Muscle of leg (tissue), 11 donors: Measurements from ENCODE around the gene STRBP. TPM values are rescaled to one million over a fixed set of nuclear protein-coding genes. Genes with fewer than 3 reads are reported as not detected.

Source experiments
- DNase-seq: peaks from one replicate; pipeline ENCODE4 v3.0.0; 2013
- H3K27ac ChIP-seq: one replicate; pipeline ENCODE4 v1.5.1; 2013; ENCODE audit warnings: mild to moderate bottlenecking, low read length, control low read depth
- H3K27me3 ChIP-seq: one replicate; pipeline ENCODE4 v1.6.1; 2013; ENCODE audit warnings: low read length; ENCODE audit not compliant: control insufficient read depth, insufficient read depth
- H3K36me3 ChIP-seq: one replicate; pipeline ENCODE4 v1.6.1; 2013; ENCODE audit warnings: low read length; ENCODE audit not compliant: control insufficient read depth, insufficient read depth
- H3K4me1 ChIP-seq: one replicate; pipeline ENCODE4 v1.6.1; 2013; ENCODE audit warnings: low read length; ENCODE audit not compliant: control insufficient read depth, insufficient read depth
- H3K4me3 ChIP-seq: one replicate; pipeline ENCODE4 v1.5.1; 2013; ENCODE audit warnings: low read length, control low read depth
- H3K9me3 ChIP-seq: replicated peaks from 2 replicates; pipeline ENCODE4 v1.6.1; 2013; ENCODE audit warnings: low read depth, low read length; ENCODE audit not compliant: control insufficient read depth
- WGBS: methylation state at CpG from one replicate; pipeline ENCODE4 v1.1.5; 2013; ENCODE audit warnings: missing lambda C conversion rate; ENCODE audit not compliant: insufficient coverage; 5-methylcytosine and 5-hydroxymethylcytosine counted together
- polyA plus RNA-seq, 8 donors: library from polyadenylated mRNA; unstranded; fragments of 120-200 nt; gene quantifications; one replicate each; pipeline versions ENCODE4 v1.2.1 to v1.2.3, GENCODE V29; 2013; ENCODE audit warnings: inconsistent platforms in 1 of 8, low replicate concordance in 1 of 8; ENCODE audit not compliant: insufficient read length in 8 of 8, insufficient read depth in 1 of 8
- total RNA-seq: library from RNA; stranded (reverse); fragments of 120-200 nt; gene quantifications from one replicate; pipeline ENCODE4 v1.2.4, GENCODE V29; 2013

STRBP gene
- total and polyA plus RNA-seq, 9 donors: 8.2 to 14.3 (median 9.4) TPM

GRCh38 chr9:123268199-123268464 lies 254 bp downstream of the STRBP start:
- DNase-seq: no peak
- under 1% methylated on average over 49 of the region's 49 CpGs for WGBS

GRCh38 chr9:123267481-123268198 lies 746 bp downstream of the STRBP start:
- Histone ChIP-seq H3K27me3 (peaks cover 7% of the 10 kb centered on the region), H3K36me3 (no peaks in the 10 kb centered on the region), H3K4me3 (peak overlapping the region; percentile 64), H3K9me3 (no peaks in the 10 kb centered on the region), H3K27ac (no peak overlapping the region), H3K4me1 (peaks cover 13% of the 10 kb centered on the region)
- under 1% methylated on average over 34 of the region's 34 CpGs for WGBS
- DNase-seq: peak; percentile 5

More at GRCh38 chr9:123268199-123268464, 254 bp downstream of the STRBP start:
- no peaks in the 10 kb centered on the region for H3K36me3 ChIP-seq
- no peak overlapping the region for H3K27ac ChIP-seq
- H3K9me3 ChIP-seq: no peaks in the 10 kb centered on the region
- peaks cover 7% of the 10 kb centered on the region for H3K27me3 ChIP-seq
- peaks cover 13% of the 10 kb centered on the region for H3K4me1 ChIP-seq
- peak overlapping the region; percentile 64 for H3K4me3 ChIP-seq

- peaks cover 7% of the 10 kb centered on the region for H3K27me3 ChIP-seq
- H3K36me3 ChIP-seq: no peaks in the 10 kb centered on the region
- H3K9me3 ChIP-seq: no peaks in the 10 kb centered on the region
- WGBS: 40% methylated on average over 9 of the region's 9 CpGs
- no peak overlapping the region for H3K27ac ChIP-seq
- DNase-seq: no peak
- H3K4me1 ChIP-seq: peaks cover 13% of the 10 kb centered on the region
- no peak overlapping the region for H3K4me3 ChIP-seq
Observed at GRCh38 chr9:123266655-123267399, 1.6 kb downstream of the STRBP start.

GRCh38 chr9:123265833-123266232 lies 2.6 kb downstream of the STRBP start:
- Histone ChIP-seq H3K4me3 (no peak overlapping the region), H3K36me3 (no peaks in the 10 kb centered on the region), H3K27me3 (peaks cover 7% of the 10 kb centered on the region), H3K9me3 (no peaks in the 10 kb centered on the region), H3K27ac (no peak overlapping the region), H3K4me1 (peaks cover 13% of the 10 kb centered on the region)
- WGBS: 84% methylated on average over 4 of the region's 4 CpGs
- no peak for DNase-seq

GRCh38 chr9:123263227-123263626 lies 5.2 kb downstream of the STRBP start:
- Histone ChIP-seq H3K27ac (no peak overlapping the region), H3K4me3 (no peak overlapping the region), H3K4me1 (peaks cover 8% of the 10 kb centered on the region), H3K9me3 (no peaks in the 10 kb centered on the region), H3K27me3 (peaks cover 7% of the 10 kb centered on the region), H3K36me3 (no peaks in the 10 kb centered on the region)
- DNase-seq: no peak
- 100% methylated on average over 1 of the region's 3 CpGs for WGBS

GRCh38 chr9:123262338-123262737 lies 6.0 kb downstream of the STRBP start:
- no peak overlapping the region for H3K27ac ChIP-seq
- WGBS: no CpG with 5 or more reads among the region's 1 CpG
- H3K4me1 ChIP-seq: peaks cover 2% of the 10 kb centered on the region
- no peaks in the 10 kb centered on the region for H3K9me3 ChIP-seq
- no peaks in the 10 kb centered on the region for H3K36me3 ChIP-seq
- H3K27me3 ChIP-seq: peaks cover 3% of the 10 kb centered on the region
- DNase-seq: no peak
- no peak overlapping the region for H3K4me3 ChIP-seq

- Histone ChIP-seq H3K4me3 (no peak overlapping the region), H3K9me3 (no peaks in the 10 kb centered on the region), H3K27me3 (no peaks in the 10 kb centered on the region), H3K36me3 (no peaks in the 10 kb centered on the region), H3K27ac (no peak overlapping the region), H3K4me1 (no peaks in the 10 kb centered on the region)
- no peak for DNase-seq
- 86% methylated on average over 3 of the region's 3 CpGs for WGBS
Observed at GRCh38 chr9:123261006-123261677, 7.2 kb downstream of the STRBP start.

GRCh38 chr9:123260340-123260739 lies 8.0 kb downstream of the STRBP start:
- WGBS: no CpG with 5 or more reads among the region's 2 CpGs
- H3K4me1 ChIP-seq: no peaks in the 10 kb centered on the region
- no peak for DNase-seq
- no peak overlapping the region for H3K27ac ChIP-seq
- no peaks in the 10 kb centered on the region for H3K36me3 ChIP-seq
- no peaks in the 10 kb centered on the region for H3K27me3 ChIP-seq
- H3K4me3 ChIP-seq: no peak overlapping the region
- no peaks in the 10 kb centered on the region for H3K9me3 ChIP-seq

- H3K4me1 ChIP-seq: no peaks in the 10 kb centered on the region
- no peaks in the 10 kb centered on the region for H3K27me3 ChIP-seq
- H3K4me3 ChIP-seq: no peak overlapping the region
- no peak for DNase-seq
- no peaks in the 10 kb centered on the region for H3K9me3 ChIP-seq
- H3K27ac ChIP-seq: no peak overlapping the region
- WGBS: 91% methylated on average over 3 of the region's 3 CpGs
- no peaks in the 10 kb centered on the region for H3K36me3 ChIP-seq
Observed at GRCh38 chr9:123257276-123257675, 11.1 kb downstream of the STRBP start.

GRCh38 chr9:123255718-123256117 lies 12.7 kb downstream of the STRBP start:
- WGBS: 84% methylated on average over 2 of the region's 3 CpGs

More at GRCh38 chr9:123255718-123256117, 12.7 kb downstream of the STRBP start:
- DNase-seq: no peak
- H3K36me3 ChIP-seq: no peaks in the 10 kb centered on the region
- H3K4me1 ChIP-seq: no peaks in the 10 kb centered on the region
- no peaks in the 10 kb centered on the region for H3K9me3 ChIP-seq
- no peak overlapping the region for H3K27ac ChIP-seq
- no peaks in the 10 kb centered on the region for H3K27me3 ChIP-seq
- H3K4me3 ChIP-seq: no peak overlapping the region
